GM23338 (cell line): ENCODE results near the gene TSR1.

ENCODE experiments used
- CREB1 ChIP-seq: fragments of 250-450 bp; sonication (Bioruptor Pico); IDR thresholded peaks from 2 replicates; pipeline ENCODE4 v1.5.0; 2020; ENCODE audit warnings: low read depth, mild to moderate bottlenecking, moderate library complexity
- CTCF ChIP-seq, 2 experiments: fragments of 200-600 bp in 1 of 2; sonication (generic) in 1 of 2; conservative IDR thresholded peaks; 2 replicates each; pipeline versions ENCODE4 v1.5.1 to v1.6.1; 2016 to 2017; ENCODE audit warnings: antibody characterized with exemption in 2 of 2, low read depth in 2 of 2, mild to moderate bottlenecking in 2 of 2, moderate library complexity in 1 of 2
- EZH2phosphoT487 ChIP-seq: fragments of 200-600 bp; sonication (generic); IDR thresholded peaks from one replicate; pipeline ENCODE4 v1.8.1; 2018; ENCODE audit warnings: antibody characterized with exemption; ENCODE audit not compliant: unreplicated experiment
- JUNB ChIP-seq: IDR thresholded peaks from one replicate; pipeline ENCODE4 v1.6.1; 2016; ENCODE audit warnings: antibody characterized with exemption; ENCODE audit not compliant: unreplicated experiment
- POLR2AphosphoS5 ChIP-seq: IDR thresholded peaks from 2 replicates; pipeline ENCODE4 v1.6.1; 2016; ENCODE audit warnings: antibody characterized with exemption, low read depth
- REST ChIP-seq: IDR thresholded peaks from one replicate; pipeline ENCODE4 v1.6.1; 2018; ENCODE audit warnings: antibody characterized with exemption; ENCODE audit not compliant: unreplicated experiment
- STAT1 ChIP-seq: IDR thresholded peaks from one replicate; pipeline ENCODE4 v1.6.1; 2016; ENCODE audit warnings: antibody characterized with exemption; ENCODE audit not compliant: unreplicated experiment
- ZNF114 ChIP-seq: fragments of 250-450 bp; sonication (Bioruptor Pico); IDR thresholded peaks from 2 replicates; pipeline ENCODE4 v1.5.0; 2020; ENCODE audit warnings: mild to moderate bottlenecking, moderate library complexity

- TF ChIP-seq CTCF (conservative IDR thresholded peaks at IDR 0.05; ENCODE audit: low read depth in 2 of 2) (no peak), REST (no peak), EZH2phosphoT487 (no peak), CREB1 (CRISPR knock-in tag) (no peak), POLR2AphosphoS5 (no peak), ZNF114 (CRISPR knock-in tag) (no peak), STAT1 (no peak), JUNB (no peak)
These were observed 18.5 kb downstream of the TSR1 start for GRCh38 chr17:2317796-2318195.
